ENCODE measurements around the gene CDK1.

Gene CDK1

GRCh38 chr10:60753152-60753551 lies 25.1 kb upstream of the CDK1 start:
- TF ChIP-seq CTCF (IDR thresholded peaks at IDR 0.05; ENCODE audit: low read depth, low read length): no peak
- no peak overlapping the region for H3K4me3 ChIP-seq (ENCODE audit: low read depth, low read length)

GRCh38 chr10:60753817-60754216 lies 24.5 kb upstream of the CDK1 start:
- no peak for TF ChIP-seq CTCF (IDR thresholded peaks at IDR 0.05; ENCODE audit: low read depth, low read length)
- H3K4me3 ChIP-seq (ENCODE audit: low read depth, low read length): no peak overlapping the region

- no peak overlapping the region for H3K4me3 ChIP-seq (ENCODE audit: low read depth, low read length)
- no peak for TF ChIP-seq CTCF (IDR thresholded peaks at IDR 0.05; ENCODE audit: low read depth, low read length)
Measured at GRCh38 chr10:60757420-60757895, 20.8 kb upstream of the CDK1 start.

GRCh38 chr10:60759181-60759580 lies 19.1 kb upstream of the CDK1 start:
- H3K4me3 ChIP-seq (ENCODE audit: low read depth, low read length): no peak overlapping the region
- no peak for TF ChIP-seq CTCF (IDR thresholded peaks at IDR 0.05; ENCODE audit: low read depth, low read length)

GRCh38 chr10:60760711-60761210 lies 17.5 kb upstream of the CDK1 start:
- no peak overlapping the region for H3K4me3 ChIP-seq (ENCODE audit: low read depth, low read length)
- no peak for TF ChIP-seq CTCF (IDR thresholded peaks at IDR 0.05; ENCODE audit: low read depth, low read length)

- no peak for TF ChIP-seq CTCF (IDR thresholded peaks at IDR 0.05; ENCODE audit: low read depth, low read length)
- no peak overlapping the region for H3K4me3 ChIP-seq (ENCODE audit: low read depth, low read length)
Measured at GRCh38 chr10:60762554-60762953, 15.7 kb upstream of the CDK1 start.

- TF ChIP-seq CTCF (IDR thresholded peaks at IDR 0.05; ENCODE audit: low read depth, low read length): no peak
- H3K4me3 ChIP-seq (ENCODE audit: low read depth, low read length): no peak overlapping the region
Measured at GRCh38 chr10:60767424-60767823, 10.9 kb upstream of the CDK1 start.
